Measurements from ENCODE around the gene JSRP1. TPM values are rescaled to one million over a fixed set of nuclear protein-coding genes. Genes with fewer than 3 reads are reported as not detected.

Gene JSRP1
- total RNA-seq (ENCODE audit: low replicate concordance) = not detected in 2 replicates

GRCh38 chr19:2255982-2256685 lies at the start of gene JSRP1:
Gene JSRP1, minus strand, starts transcription at chr19:2256417. Its CDS starts 1,103 bp downstream, at chr19:2255314.

GRCh38 chr19:2282062-2282861 lies 26.0 kb upstream of the JSRP1 start, which contains the start of gene PEAK3:
Gene PEAK3, minus strand, starts transcription at chr19:2282175. Its CDS starts 1,244 bp downstream, at chr19:2280931.

GRCh38 chr19:2249010-2249866 lies 7.0 kb downstream of the JSRP1 start, which contains the start of gene AMH:
Gene AMH, plus strand, starts transcription at chr19:2249323. Its CDS starts 10 bp downstream, at chr19:2249333.

GRCh38 chr19:2236314-2237050 lies 19.7 kb downstream of the JSRP1 start, which contains the start of the genes PLEKHJ1 and SF3A2:
Gene PLEKHJ1, minus strand, starts transcription at chr19:2236329. Its CDS starts 81 bp downstream, at chr19:2236248.
Gene SF3A2, plus strand, starts transcription at chr19:2236824. Its CDS starts 6,595 bp downstream, at chr19:2243419.

Other genes starting within 250 kb of the JSRP1 start
- 45.7 and 76.4 TPM in 2 replicates for gene BTBD2, start 240.7 kb downstream of the JSRP1 start, total RNA-seq (ENCODE audit: low replicate concordance)
- 93.6 and 184 TPM in 2 replicates for gene MKNK2, start 205.2 kb downstream of the JSRP1 start, total RNA-seq (ENCODE audit: low replicate concordance)
- gene MOB3A, start 160.1 kb downstream of the JSRP1 start, total RNA-seq (ENCODE audit: low replicate concordance) = 11.0 and 13.1 TPM in 2 replicates
- gene IZUMO4, start 159.5 kb downstream of the JSRP1 start, total RNA-seq (ENCODE audit: low replicate concordance) = 0.90 and 2.1 TPM in 2 replicates
- 97.0 and 114 TPM in 2 replicates for gene AP3D1, start 104.9 kb downstream of the JSRP1 start, total RNA-seq (ENCODE audit: low replicate concordance)
- 2.7 and 4.7 TPM in 2 replicates for gene DOT1L, start 92.5 kb downstream of the JSRP1 start, total RNA-seq (ENCODE audit: low replicate concordance)
- 26.0 and 68.1 TPM in 2 replicates for gene PLEKHJ1, start 20.1 kb downstream of the JSRP1 start, total RNA-seq (ENCODE audit: low replicate concordance)
- 15.4 and 32.9 TPM in 2 replicates for gene SF3A2, start 19.6 kb downstream of the JSRP1 start, total RNA-seq (ENCODE audit: low replicate concordance)
- gene AMH, start 7.1 kb downstream of the JSRP1 start, total RNA-seq (ENCODE audit: low replicate concordance) = 0.12 and 0.38 TPM in 2 replicates
- not detected in 2 replicates for gene PEAK3, start 25.8 kb upstream of the JSRP1 start, total RNA-seq (ENCODE audit: low replicate concordance)
- under 0.01 TPM in 1 of 2 replicates, not detected in the other for gene LINGO3, start 51.7 kb upstream of the JSRP1 start, total RNA-seq (ENCODE audit: low replicate concordance)
- 73.2 and 187 TPM in 2 replicates for gene LSM7, start 72.2 kb upstream of the JSRP1 start, total RNA-seq (ENCODE audit: low replicate concordance)
- gene SPPL2B, start 72.3 kb upstream of the JSRP1 start, total RNA-seq (ENCODE audit: low replicate concordance) = 21.1 and 42.9 TPM in 2 replicates
- not detected in 2 replicates for gene TMPRSS9, start 103.8 kb upstream of the JSRP1 start, total RNA-seq (ENCODE audit: low replicate concordance)
- gene TIMM13, start 171.2 kb upstream of the JSRP1 start, total RNA-seq (ENCODE audit: low replicate concordance) = 49.1 and 56.0 TPM in 2 replicates
- 63.8 and 82.4 TPM in 2 replicates for gene LMNB2, start 200.5 kb upstream of the JSRP1 start, total RNA-seq (ENCODE audit: low replicate concordance)
- 22.2 and 92.3 TPM in 2 replicates for gene GADD45B, start 219.7 kb upstream of the JSRP1 start, total RNA-seq (ENCODE audit: low replicate concordance)